NCI-H2227 treated with DMSO at 0.1 percent for 48 hours (cell line): ENCODE measurements around the gene MEX3C.

ENCODE experiments used
- DNase-seq: peaks from one replicate; lab custom pipeline; 2025; lab: John Stamatoyannopoulos, UW

MEX3C gene

GRCh38 chr18:51191128-51191717 is 6.3 kb downstream of the MEX3C start:
- no peak for DNase-seq

- DNase-seq = no peak
These were observed 7.5 kb downstream of the MEX3C start for GRCh38 chr18:51190000-51190399.

- DNase-seq = no peak
These were observed 9.3 kb downstream of the MEX3C start for GRCh38 chr18:51188024-51188701.

- DNase-seq = no peak
These were observed 12.4 kb downstream of the MEX3C start for GRCh38 chr18:51185075-51185474.

- no peak for DNase-seq
These were observed 13.4 kb downstream of the MEX3C start for GRCh38 chr18:51184091-51184457.

- no peak for DNase-seq
These were observed 13.9 kb downstream of the MEX3C start for GRCh38 chr18:51183372-51184090.

GRCh38 chr18:51182824-51183223 is 14.7 kb downstream of the MEX3C start:
- no peak for DNase-seq

- DNase-seq = no peak
These were observed 25.7 kb downstream of the MEX3C start for GRCh38 chr18:51171625-51172259.

- no peak for DNase-seq
These were observed 26.3 kb downstream of the MEX3C start for GRCh38 chr18:51171223-51171622.

- DNase-seq = no peak
These were observed 26.8 kb downstream of the MEX3C start for GRCh38 chr18:51170664-51171063.

- DNase-seq = no peak
These were observed 27.8 kb downstream of the MEX3C start for GRCh38 chr18:51169731-51170130.

GRCh38 chr18:51168960-51169662 is 28.4 kb downstream of the MEX3C start:
- no peak for DNase-seq

- no peak for DNase-seq
These were observed 29.3 kb downstream of the MEX3C start for GRCh38 chr18:51168026-51168742.

GRCh38 chr18:51165296-51165695 is 32.2 kb downstream of the MEX3C start:
- no peak for DNase-seq

GRCh38 chr18:51164761-51165281 is 32.7 kb downstream of the MEX3C start:
- no peak for DNase-seq

- no peak for DNase-seq
These were observed 33.1 kb downstream of the MEX3C start for GRCh38 chr18:51164342-51164741.

- no peak for DNase-seq
These were observed 33.9 kb downstream of the MEX3C start for GRCh38 chr18:51163543-51163942.

- DNase-seq = no peak
These were observed 34.9 kb downstream of the MEX3C start for GRCh38 chr18:51162617-51163016.

GRCh38 chr18:51160646-51161045 is 36.8 kb downstream of the MEX3C start:
- DNase-seq = no peak

- no peak for DNase-seq
These were observed 40.3 kb downstream of the MEX3C start for GRCh38 chr18:51157215-51157614.

GRCh38 chr18:51154431-51155063 is 42.9 kb downstream of the MEX3C start:
- no peak for DNase-seq
